Ovary (tissue), 3 donors: Measurements from ENCODE around the gene ADGRF1.

ENCODE experiments used
- CTCF ChIP-seq, 3 donors: fragments of 450-650 bp in 2 of 3; fragments of 200-600 bp in 1 of 3; IDR thresholded peaks; one replicate each; pipeline versions ENCODE4 v1.5.1 to v1.8.0; 2016 to 2022; ENCODE audit warnings: antibody characterized with exemption in 3 of 3, mild to moderate bottlenecking in 1 of 3
- EP300 ChIP-seq: sonication (generic); formaldehyde crosslinking; IDR thresholded peaks from one replicate; pipeline ENCODE4 v1.6.1; 2017; ENCODE audit warnings: antibody characterized with exemption
- POLR2A ChIP-seq: fragments of 450-650 bp; IDR thresholded peaks from one replicate; pipeline ENCODE4 v1.6.1; 2017; ENCODE audit warnings: antibody characterized with exemption, mild to moderate bottlenecking, moderate library complexity
- donor health status: DM: no; HTN: no; CAD: no.

DNA sequence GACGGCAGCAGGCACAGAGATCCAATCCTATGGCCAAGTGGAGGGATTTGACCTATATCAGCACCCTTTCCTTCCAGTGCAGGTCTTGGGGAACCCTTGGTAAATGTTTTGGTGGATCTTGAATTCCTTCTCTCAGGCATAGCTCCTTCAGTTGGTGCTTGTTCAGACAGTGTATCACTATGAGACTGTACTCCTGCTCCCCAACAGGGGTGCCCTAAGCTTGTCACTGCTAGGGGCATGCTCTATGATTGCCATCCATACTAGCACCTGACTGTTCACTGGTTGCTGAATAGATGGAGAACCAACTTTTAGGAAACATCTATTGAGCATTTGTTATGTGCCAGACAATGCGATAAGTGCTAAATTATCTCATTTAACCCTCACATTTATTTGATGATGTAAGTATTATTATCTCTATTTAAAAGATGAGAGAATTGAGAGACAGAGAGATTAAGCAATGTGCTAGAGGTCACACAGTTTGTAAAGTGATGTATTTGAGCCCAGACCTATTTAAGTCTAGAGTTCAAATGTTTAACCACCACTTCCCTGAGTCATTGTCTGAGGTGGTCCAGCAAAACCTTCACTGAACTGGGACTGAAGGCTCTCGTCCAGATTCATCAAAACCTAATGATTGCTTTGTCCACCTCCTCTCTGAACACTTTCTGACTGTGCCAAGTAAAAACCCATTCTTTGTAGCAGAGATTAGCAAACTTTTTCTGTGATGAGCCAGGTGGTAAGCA is 34.3 kb downstream of the ADGRF1 start:
- no peak for TF ChIP-seq CTCF (IDR thresholded peaks at IDR 0.05)
- TF ChIP-seq POLR2A = no peak
- TF ChIP-seq EP300 = no peak
